GM12875 (cell line): Measurements from ENCODE around the gene CACNA1C.

Source experiments
- H3K4me3 ChIP-seq: one replicate; pipeline ENCODE4 v1.5.1; 2011; ENCODE audit warnings: low read depth, low read length, control low read depth
- TF ChIP-seq, protein P1 (sequence below): IDR thresholded peaks from 2 replicates; pipeline ENCODE4 v1.5.1; 2011; ENCODE audit warnings: low read depth, mild to moderate bottlenecking, control low read depth, inconsistent platforms, low read length, moderate library complexity, borderline replicate concordance; ENCODE audit not compliant: insufficient read depth

The CACNA1C gene

DNA sequence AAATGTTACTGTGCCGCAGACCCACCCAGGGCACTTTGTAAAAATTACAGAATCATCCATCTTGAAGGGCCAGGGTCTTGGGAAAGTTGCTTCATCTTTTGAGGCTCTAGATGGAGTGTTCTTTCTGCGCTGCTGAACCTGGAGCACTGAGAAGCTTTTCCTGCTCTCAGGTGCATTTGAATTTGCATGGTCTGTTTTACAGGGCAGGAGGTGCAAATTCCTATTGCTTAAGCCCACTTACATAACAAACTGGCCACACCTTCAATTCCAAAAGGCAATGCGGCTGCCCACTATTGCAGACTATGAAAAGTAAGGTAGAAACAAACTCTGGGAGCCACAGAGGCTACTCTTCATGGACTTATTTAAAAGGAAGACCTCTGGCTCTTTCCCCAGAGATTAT lies 254.8 kb downstream of the CACNA1C start:
- no peak overlapping the region for H3K4me3 ChIP-seq
- TF ChIP-seq, protein P1, sequence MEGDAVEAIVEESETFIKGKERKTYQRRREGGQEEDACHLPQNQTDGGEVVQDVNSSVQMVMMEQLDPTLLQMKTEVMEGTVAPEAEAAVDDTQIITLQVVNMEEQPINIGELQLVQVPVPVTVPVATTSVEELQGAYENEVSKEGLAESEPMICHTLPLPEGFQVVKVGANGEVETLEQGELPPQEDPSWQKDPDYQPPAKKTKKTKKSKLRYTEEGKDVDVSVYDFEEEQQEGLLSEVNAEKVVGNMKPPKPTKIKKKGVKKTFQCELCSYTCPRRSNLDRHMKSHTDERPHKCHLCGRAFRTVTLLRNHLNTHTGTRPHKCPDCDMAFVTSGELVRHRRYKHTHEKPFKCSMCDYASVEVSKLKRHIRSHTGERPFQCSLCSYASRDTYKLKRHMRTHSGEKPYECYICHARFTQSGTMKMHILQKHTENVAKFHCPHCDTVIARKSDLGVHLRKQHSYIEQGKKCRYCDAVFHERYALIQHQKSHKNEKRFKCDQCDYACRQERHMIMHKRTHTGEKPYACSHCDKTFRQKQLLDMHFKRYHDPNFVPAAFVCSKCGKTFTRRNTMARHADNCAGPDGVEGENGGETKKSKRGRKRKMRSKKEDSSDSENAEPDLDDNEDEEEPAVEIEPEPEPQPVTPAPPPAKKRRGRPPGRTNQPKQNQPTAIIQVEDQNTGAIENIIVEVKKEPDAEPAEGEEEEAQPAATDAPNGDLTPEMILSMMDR = no peak

DNA sequence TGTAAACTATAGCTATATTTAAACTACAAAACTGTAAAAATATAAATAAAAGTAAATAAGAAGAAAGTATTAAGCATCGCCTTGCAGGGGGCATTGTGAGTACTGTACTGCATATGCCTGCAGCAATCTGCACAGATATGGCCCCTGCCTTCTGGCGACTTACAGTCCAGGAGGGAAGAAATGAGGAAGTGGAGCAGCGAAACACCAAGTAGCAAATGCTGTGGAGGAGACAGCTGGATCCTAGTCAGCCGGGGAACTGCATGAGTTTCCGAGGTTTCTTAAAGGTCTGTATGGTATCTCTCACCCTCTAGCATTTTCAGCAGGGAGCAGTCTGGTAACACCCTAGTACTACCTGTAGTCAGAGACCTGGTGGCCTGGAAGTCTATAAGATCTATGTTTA lies 256.9 kb downstream of the CACNA1C start:
- no peak overlapping the region for H3K4me3 ChIP-seq
- TF ChIP-seq, protein P1 = no peak

DNA sequence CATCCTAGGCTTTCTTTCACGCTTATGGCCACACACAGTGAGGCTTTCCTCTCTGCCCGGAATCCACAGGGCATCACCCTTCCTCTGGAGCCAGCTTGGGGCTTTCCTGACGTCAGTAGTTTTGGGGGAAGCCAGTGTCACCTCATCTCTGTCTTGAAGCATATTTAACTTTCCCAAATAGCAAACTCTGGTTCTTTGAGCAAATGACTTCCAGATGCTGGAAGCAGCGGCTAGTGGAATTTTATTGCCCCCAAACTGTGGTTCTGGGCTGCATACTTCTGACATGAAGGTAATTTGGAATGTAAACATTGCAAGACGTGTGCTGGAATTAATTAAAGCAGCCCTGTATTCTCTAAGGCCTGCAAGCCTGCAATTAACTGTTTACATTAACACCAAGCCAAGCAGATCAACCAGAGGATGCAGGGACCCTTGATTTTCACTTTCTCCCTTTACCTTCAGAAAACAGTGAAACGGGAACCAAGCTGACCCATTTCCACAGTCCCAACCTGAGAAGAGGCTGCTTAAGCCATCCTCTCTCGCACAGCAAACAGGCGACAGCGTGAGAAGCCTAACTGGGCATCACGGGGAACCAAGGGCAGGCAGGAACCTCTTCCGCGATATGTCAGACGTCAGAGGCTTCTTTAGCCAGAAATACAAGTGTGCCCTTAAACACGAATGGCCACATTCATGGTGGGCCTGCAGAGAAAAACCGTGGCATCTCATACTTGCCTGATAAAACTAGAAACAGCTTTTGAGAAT lies 258.4 kb downstream of the CACNA1C start:
- H3K4me3 ChIP-seq = no peak overlapping the region
- TF ChIP-seq, protein P1 = no peak

DNA sequence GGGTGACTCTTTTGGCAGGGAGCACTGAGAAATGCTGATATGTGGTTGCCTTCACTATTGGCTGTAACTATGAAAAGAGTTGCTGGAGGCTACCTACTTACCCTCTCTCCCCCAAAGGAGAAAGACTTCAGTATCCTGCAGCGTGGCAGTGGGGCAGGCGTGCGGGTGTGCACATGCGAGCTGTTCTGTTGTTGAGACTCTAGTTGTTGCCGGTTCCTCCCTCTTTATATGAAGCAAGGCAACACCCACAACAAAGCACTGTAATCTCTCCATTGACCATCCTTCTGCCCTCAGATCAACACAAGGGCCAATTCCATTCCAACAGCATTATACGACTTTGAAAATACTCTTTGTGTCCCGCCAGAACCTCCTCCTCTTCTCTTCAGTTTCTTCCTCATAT lies 259.4 kb downstream of the CACNA1C start:
- H3K4me3 ChIP-seq = no peak overlapping the region
- TF ChIP-seq, protein P1 = no peak

DNA sequence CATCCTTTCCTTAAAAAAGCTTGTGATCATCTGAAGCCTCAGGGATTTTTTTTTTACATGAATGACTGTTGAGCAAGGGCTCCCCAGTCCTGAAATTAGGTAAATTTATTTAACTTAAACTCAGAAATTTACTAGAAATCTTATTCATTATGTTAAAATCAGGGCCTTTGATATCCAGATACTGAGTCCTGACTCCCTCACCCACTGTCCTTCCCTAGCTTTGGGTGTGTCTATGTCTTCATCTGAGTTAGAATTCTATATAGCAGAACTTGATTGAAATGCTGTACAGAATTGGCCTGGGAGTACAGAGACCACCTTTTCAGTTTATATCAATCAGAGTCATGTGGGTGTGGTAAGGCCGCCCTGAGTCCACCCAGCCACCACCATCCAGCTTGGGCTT lies 260.0 kb downstream of the CACNA1C start:
- H3K4me3 ChIP-seq = no peak overlapping the region
- TF ChIP-seq, protein P1 = no peak

DNA sequence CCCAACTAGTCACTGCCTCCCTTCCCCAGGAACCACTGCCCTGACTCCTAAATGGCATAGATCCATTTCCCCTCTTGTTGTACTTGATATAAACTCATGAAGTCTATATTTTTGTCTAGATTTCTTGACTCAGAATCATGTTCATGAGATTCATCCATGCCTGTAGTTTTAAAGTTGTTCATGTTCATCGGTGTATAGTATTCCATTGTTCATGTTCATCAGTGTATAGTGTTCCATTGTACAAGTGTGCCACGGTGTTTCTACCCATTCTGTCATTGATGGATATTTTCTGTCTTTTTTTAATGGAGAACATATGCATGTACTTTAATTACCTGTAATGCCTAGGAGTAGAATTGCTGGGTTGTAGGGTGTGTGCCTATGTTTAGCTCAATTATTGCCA lies 261.7 kb downstream of the CACNA1C start:
- TF ChIP-seq, protein P1 = no peak
- no peak overlapping the region for H3K4me3 ChIP-seq

DNA sequence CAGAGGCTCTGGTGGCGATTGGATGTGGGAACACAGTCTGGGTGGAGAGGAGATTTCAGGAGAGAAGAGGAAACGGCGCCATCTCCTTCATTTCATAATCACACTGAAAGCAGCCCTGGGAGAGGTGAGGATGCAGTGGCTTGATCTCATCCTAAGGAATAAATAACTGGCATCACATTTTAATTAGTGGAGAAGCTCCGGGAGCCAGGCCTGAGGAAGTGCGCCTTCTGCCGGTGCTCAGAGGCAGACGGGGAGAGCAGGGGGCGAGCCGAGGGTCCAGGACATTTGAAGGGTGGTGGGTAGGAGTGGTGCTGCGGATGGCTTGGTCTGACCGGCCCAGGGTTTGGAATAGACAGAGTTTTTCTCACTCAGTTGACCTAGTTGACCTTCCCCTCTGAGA lies 265.0 kb downstream of the CACNA1C start:
- TF ChIP-seq, protein P1 = no peak
- no peak overlapping the region for H3K4me3 ChIP-seq
